ENCODE data around the gene IFT81.
"Not testable (repeated sequence)": the region's sequence is repeated elsewhere in the genome, so short reads cannot be mapped to it uniquely, and the experiment has no call there.

Gene IFT81

GRCh38 chr12:110197003-110197402, 72.8 kb downstream of the IFT81 start:
- FAIRE-seq (no peak), DNase-seq (ENCODE audit: insufficient read length, low spot score) (no peak)
- TF ChIP-seq CTCF (IDR thresholded peaks at IDR 0.05; ENCODE audit: insufficient read depth, missing control alignments) = no peak

GRCh38 chr12:110198386-110198785, 74.2 kb downstream of the IFT81 start:
- no peak for TF ChIP-seq CTCF (IDR thresholded peaks at IDR 0.05; ENCODE audit: insufficient read depth, missing control alignments)
- DNase-seq (ENCODE audit: insufficient read length, low spot score) = no peak
- no peak for FAIRE-seq

- TF ChIP-seq CTCF (IDR thresholded peaks at IDR 0.05; ENCODE audit: insufficient read depth, missing control alignments) = no peak
- DNase-seq (ENCODE audit: insufficient read length, low spot score) (no peak), FAIRE-seq (no peak)
Measured at GRCh38 chr12:110199339-110200123, 75.4 kb downstream of the IFT81 start.

GRCh38 chr12:110200124-110200417, 75.9 kb downstream of the IFT81 start:
- FAIRE-seq (no peak), DNase-seq (ENCODE audit: insufficient read length, low spot score) (no peak)
- TF ChIP-seq CTCF (IDR thresholded peaks at IDR 0.05; ENCODE audit: insufficient read depth, missing control alignments) = no peak

GRCh38 chr12:110201995-110202394, 77.8 kb downstream of the IFT81 start:
- FAIRE-seq (no peak), DNase-seq (ENCODE audit: insufficient read length, low spot score) (no peak)
- TF ChIP-seq CTCF (IDR thresholded peaks at IDR 0.05; ENCODE audit: insufficient read depth, missing control alignments) = no peak

GRCh38 chr12:110203546-110203945, 79.4 kb downstream of the IFT81 start:
- no peak for FAIRE-seq
- no peak for TF ChIP-seq CTCF (IDR thresholded peaks at IDR 0.05; ENCODE audit: insufficient read depth, missing control alignments)
- no peak for DNase-seq (ENCODE audit: insufficient read length, low spot score)

GRCh38 chr12:110205931-110206330, 81.8 kb downstream of the IFT81 start:
- DNase-seq (ENCODE audit: insufficient read length, low spot score) = no peak
- TF ChIP-seq CTCF (IDR thresholded peaks at IDR 0.05; ENCODE audit: insufficient read depth, missing control alignments) = no peak
- no peak for FAIRE-seq

GRCh38 chr12:110211639-110212536, 87.7 kb downstream of the IFT81 start:
- not testable (repeated sequence) for DNase-seq (ENCODE audit: insufficient read length, low spot score); FAIRE-seq

Measured in D721Med (cell line).